ENCODE results near the gene MSI2.

- TF ChIP-seq PATZ1 (CRISPR knock-in tag; IDR thresholded peaks at IDR 0.05; ENCODE audit: borderline replicate concordance) (no peak), ZNF565 (CRISPR knock-in tag; conservative IDR thresholded peaks at IDR 0.05; ENCODE audit: low read depth) (no peak), TSHZ2 (CRISPR knock-in tag; IDR thresholded peaks at IDR 0.05) (no peak), TOX (CRISPR knock-in tag; IDR thresholded peaks at IDR 0.05; ENCODE audit: borderline replicate concordance) (no peak), ZFP30 (CRISPR knock-in tag; IDR thresholded peaks at IDR 0.05) (no peak)
Observed at GRCh38 chr17:57356719-57357391, 100.5 kb downstream of the MSI2 start.
